PFSK-1 (cell line): ENCODE results near the gene SDHB.

Experiments
- FOXP2 ChIP-seq: optimal IDR thresholded peaks from 2 replicates; pipeline ENCODE3; 2011; ENCODE audit warnings: borderline replicate concordance, control low read depth, inconsistent platforms; ENCODE audit not compliant: insufficient read depth; ENCODE audit errors: extremely low read length, extremely low read depth
- POLR2AphosphoS5 ChIP-seq: IDR thresholded peaks from 2 replicates; pipeline ENCODE4 v1.6.1; 2012; ENCODE audit warnings: low read depth, mild to moderate bottlenecking, control low read depth, low read length, moderate library complexity
- SIN3A ChIP-seq: IDR thresholded peaks from 2 replicates; pipeline ENCODE4 v1.6.1; 2012; ENCODE audit warnings: mild to moderate bottlenecking, low read length, moderate library complexity, borderline replicate concordance; ENCODE audit not compliant: insufficient read depth
- TAF1 ChIP-seq: IDR thresholded peaks from 2 replicates; pipeline ENCODE4 v1.6.1; 2012; ENCODE audit warnings: low read length, control low read depth, borderline replicate concordance; ENCODE audit not compliant: insufficient read depth
- TF ChIP-seq, protein P1 (sequence below), 2 experiments: IDR thresholded peaks; 2 replicates each; pipeline versions ENCODE4 v1.6.1 to v1.8.0; 2011 to 2012; ENCODE audit warnings: low read depth in 2 of 2, low read length in 2 of 2, control low read depth in 1 of 2, inconsistent platforms in 1 of 2, mild to moderate bottlenecking in 1 of 2, moderate library complexity in 1 of 2; ENCODE audit not compliant: insufficient read depth in 1 of 2

DNA sequence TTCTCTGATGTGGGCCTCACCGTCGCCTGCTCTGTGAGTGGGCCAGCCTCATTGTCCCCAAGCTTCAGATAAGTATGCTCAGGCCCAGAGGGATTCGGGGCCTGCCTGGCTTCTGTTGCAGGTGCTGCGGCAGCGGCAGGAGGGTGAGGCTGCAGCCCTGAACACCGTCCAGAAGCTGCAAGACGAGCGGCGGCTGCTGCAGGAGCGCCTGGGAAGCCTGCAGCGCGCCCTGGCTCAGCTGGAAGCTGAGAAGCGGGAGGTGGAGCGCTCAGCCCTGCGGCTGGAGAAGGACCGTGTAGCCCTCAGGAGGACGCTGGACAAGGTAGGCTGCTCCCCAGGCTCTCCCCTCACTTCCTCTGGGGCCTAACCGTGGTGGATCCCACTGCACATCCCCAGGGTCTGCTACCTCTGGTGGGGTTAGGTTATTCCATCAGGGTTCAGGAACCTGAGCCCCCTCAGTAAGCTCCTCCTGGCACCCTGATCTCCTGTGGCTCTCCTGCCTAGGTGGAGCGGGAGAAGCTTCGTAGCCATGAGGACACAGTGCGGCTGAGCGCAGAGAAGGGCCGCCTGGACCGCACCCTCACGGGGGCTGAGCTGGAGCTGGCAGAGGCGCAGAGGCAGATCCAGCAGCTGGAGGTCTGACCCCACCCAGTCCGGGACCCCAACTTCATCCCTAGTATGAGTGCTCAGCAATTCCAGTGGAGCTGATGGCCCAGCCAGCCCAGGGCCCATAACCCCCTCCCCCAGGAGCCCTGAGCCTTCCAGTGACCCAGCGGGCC, 83.5 kb downstream of the SDHB start:
- TF ChIP-seq POLR2AphosphoS5: no peak
- TF ChIP-seq TAF1: no peak
- TF ChIP-seq, protein P1, sequence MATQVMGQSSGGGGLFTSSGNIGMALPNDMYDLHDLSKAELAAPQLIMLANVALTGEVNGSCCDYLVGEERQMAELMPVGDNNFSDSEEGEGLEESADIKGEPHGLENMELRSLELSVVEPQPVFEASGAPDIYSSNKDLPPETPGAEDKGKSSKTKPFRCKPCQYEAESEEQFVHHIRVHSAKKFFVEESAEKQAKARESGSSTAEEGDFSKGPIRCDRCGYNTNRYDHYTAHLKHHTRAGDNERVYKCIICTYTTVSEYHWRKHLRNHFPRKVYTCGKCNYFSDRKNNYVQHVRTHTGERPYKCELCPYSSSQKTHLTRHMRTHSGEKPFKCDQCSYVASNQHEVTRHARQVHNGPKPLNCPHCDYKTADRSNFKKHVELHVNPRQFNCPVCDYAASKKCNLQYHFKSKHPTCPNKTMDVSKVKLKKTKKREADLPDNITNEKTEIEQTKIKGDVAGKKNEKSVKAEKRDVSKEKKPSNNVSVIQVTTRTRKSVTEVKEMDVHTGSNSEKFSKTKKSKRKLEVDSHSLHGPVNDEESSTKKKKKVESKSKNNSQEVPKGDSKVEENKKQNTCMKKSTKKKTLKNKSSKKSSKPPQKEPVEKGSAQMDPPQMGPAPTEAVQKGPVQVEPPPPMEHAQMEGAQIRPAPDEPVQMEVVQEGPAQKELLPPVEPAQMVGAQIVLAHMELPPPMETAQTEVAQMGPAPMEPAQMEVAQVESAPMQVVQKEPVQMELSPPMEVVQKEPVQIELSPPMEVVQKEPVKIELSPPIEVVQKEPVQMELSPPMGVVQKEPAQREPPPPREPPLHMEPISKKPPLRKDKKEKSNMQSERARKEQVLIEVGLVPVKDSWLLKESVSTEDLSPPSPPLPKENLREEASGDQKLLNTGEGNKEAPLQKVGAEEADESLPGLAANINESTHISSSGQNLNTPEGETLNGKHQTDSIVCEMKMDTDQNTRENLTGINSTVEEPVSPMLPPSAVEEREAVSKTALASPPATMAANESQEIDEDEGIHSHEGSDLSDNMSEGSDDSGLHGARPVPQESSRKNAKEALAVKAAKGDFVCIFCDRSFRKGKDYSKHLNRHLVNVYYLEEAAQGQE (IDR thresholded peaks at IDR 0.05; ENCODE audit: insufficient read depth in 1 of 2, low read depth in 2 of 2, low read length in 2 of 2): no peak
- TF ChIP-seq SIN3A: no peak
- no peak for TF ChIP-seq FOXP2
